ENCODE results near the gene KDM4F.

KDM4F gene

GRCh38 chr11:95092549-95093324 lies 43.5 kb downstream of the KDM4F start:
- no peak for DNase-seq

GRCh38 chr11:95093548-95093947 lies 44.3 kb downstream of the KDM4F start:
- DNase-seq = no peak

GRCh38 chr11:95095858-95096587 lies 46.8 kb downstream of the KDM4F start:
- no peak for DNase-seq

- no peak for DNase-seq
Measured at GRCh38 chr11:95097209-95097608, 48.0 kb downstream of the KDM4F start.

- DNase-seq = no peak
Measured at GRCh38 chr11:95098826-95099225, 49.6 kb downstream of the KDM4F start.

GRCh38 chr11:95100191-95100648 lies 51.0 kb downstream of the KDM4F start:
- no peak for DNase-seq

Data from cortex of kidney (tissue), 1 donor.